Measurements from ENCODE around the gene CMAS.

The CMAS gene

DNA sequence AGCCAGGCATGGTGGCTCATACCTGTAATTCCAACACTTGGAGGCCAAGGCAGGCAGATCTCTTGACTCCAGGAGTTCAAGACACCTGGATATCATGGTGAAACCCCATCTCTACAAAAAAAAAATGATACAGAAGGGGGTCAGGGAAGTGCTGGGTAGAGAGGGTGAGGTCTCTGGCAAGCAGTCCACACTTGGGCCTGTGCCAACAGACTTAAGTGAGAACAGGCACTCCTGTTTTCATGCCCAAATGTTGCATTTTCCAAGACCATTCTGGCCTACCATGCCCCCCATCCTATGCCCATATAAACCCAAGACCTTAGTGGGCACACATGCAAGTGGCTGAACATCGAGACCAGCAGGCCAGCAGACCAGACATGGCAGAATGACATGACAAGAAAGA lies 16.0 kb upstream of the CMAS start:
- TF ChIP-seq, protein P1, sequence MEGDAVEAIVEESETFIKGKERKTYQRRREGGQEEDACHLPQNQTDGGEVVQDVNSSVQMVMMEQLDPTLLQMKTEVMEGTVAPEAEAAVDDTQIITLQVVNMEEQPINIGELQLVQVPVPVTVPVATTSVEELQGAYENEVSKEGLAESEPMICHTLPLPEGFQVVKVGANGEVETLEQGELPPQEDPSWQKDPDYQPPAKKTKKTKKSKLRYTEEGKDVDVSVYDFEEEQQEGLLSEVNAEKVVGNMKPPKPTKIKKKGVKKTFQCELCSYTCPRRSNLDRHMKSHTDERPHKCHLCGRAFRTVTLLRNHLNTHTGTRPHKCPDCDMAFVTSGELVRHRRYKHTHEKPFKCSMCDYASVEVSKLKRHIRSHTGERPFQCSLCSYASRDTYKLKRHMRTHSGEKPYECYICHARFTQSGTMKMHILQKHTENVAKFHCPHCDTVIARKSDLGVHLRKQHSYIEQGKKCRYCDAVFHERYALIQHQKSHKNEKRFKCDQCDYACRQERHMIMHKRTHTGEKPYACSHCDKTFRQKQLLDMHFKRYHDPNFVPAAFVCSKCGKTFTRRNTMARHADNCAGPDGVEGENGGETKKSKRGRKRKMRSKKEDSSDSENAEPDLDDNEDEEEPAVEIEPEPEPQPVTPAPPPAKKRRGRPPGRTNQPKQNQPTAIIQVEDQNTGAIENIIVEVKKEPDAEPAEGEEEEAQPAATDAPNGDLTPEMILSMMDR (IDR thresholded peaks at IDR 0.05), result no peak
- no peaks in the 10 kb centered on the region for H3K9me3 ChIP-seq
- H3K36me3 ChIP-seq, result no peaks in the 10 kb centered on the region

GRCh38 chr12:22032732-22033131 lies 13.3 kb upstream of the CMAS start:
- H3K27ac ChIP-seq, result no peak overlapping the region
- no peaks in the 10 kb centered on the region for H3K4me1 ChIP-seq (ENCODE audit: control insufficient read depth in 1 of 2, insufficient read depth in 1 of 2, low read depth in 1 of 2, low read length in 1 of 2)
- H3K36me3 ChIP-seq, result no peaks in the 10 kb centered on the region
- TF ChIP-seq, protein P1 (IDR thresholded peaks at IDR 0.05), result no peak
- no peak overlapping the region for H3K4me3 ChIP-seq (ENCODE audit: low read depth in 1 of 2, low read length in 1 of 2)
- no peaks in the 10 kb centered on the region for H3K9me3 ChIP-seq
- H3K27me3 ChIP-seq, result no peaks in the 10 kb centered on the region

More for the DNA sequence above, 16.0 kb upstream of the CMAS start:
- H3K4me3 ChIP-seq (ENCODE audit: low read depth in 1 of 2, low read length in 1 of 2), result no peak overlapping the region
- H3K27ac ChIP-seq, result no peak overlapping the region
- H3K27me3 ChIP-seq, result no peaks in the 10 kb centered on the region
- no peaks in the 10 kb centered on the region for H3K4me1 ChIP-seq (ENCODE audit: control insufficient read depth in 1 of 2, insufficient read depth in 1 of 2, low read depth in 1 of 2, low read length in 1 of 2)

DNA sequence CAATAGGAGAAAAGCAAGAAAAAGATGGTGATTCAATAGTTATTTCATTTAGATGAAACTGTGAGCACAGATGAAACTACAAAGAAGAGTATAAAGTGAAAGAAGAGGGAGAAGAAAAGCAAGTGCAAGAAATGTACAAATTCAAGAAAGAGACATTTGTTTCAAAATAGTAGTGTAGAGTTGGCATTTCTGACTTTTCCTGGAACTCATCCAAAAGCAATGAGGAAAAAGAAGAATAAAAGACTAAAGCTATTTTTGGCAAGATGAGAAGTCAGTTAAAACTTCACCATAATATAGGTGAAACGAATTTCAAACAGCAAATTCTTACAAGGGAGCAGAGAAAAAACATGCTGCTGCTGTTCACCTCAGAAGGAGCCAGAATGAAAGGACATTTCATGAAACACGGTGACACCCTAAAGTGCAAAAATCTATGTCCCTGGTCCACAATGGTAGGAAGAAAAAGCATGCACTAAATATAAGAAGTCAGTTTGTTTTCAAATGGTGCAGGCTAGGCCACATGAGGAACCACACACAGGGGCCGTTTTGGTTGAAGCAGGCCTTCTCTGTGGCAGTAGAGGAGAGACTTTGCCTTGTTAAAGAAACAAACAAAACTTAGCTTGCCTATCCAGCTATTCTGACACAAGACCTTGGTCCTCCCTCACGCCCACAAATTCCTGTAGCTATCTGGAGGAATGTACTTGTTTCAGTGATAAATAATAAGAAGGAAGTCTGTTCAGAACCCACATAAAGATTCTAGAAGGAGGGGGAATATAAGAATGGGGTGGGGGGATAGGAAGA lies 11.1 kb upstream of the CMAS start:
- no peaks in the 10 kb centered on the region for H3K4me1 ChIP-seq (ENCODE audit: control insufficient read depth in 1 of 2, insufficient read depth in 1 of 2, low read depth in 1 of 2, low read length in 1 of 2)
- no peak overlapping the region for H3K27ac ChIP-seq
- no peaks in the 10 kb centered on the region for H3K27me3 ChIP-seq
- TF ChIP-seq, protein P1 (IDR thresholded peaks at IDR 0.05), result no peak
- H3K36me3 ChIP-seq, result no peaks in the 10 kb centered on the region
- no peaks in the 10 kb centered on the region for H3K9me3 ChIP-seq
- no peak overlapping the region for H3K4me3 ChIP-seq (ENCODE audit: low read depth in 1 of 2, low read length in 1 of 2)

DNA sequence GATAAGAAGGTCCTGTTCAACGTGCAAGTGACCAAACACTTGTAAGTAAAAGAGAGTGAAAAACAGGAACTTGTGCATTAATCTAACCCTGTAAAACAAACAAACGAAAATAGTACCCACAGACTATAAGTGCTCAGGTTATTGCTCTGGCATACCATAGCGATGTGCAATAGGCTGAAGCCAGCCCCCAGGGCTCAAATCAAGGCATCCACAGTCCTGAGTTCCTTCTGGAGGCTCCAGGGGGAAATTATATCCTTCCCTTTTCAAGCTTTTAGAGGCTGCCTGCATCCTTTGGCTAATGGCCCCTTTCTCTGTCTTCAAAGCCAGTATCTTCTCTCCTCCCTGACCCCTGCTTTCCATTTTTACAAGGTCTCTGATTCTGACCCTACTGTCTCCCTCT lies 8.1 kb upstream of the CMAS start:
- TF ChIP-seq, protein P1 (IDR thresholded peaks at IDR 0.05), result no peak
- Histone ChIP-seq H3K27me3 (no peaks in the 10 kb centered on the region), H3K36me3 (no peaks in the 10 kb centered on the region), H3K4me1 (ENCODE audit: control insufficient read depth in 1 of 2, insufficient read depth in 1 of 2, low read depth in 1 of 2, low read length in 1 of 2) (no peaks in the 10 kb centered on the region), H3K4me3 (ENCODE audit: low read depth in 1 of 2, low read length in 1 of 2) (no peak overlapping the region), H3K9me3 (no peaks in the 10 kb centered on the region), H3K27ac (no peak overlapping the region)

- Histone ChIP-seq H3K27me3 (no peaks in the 10 kb centered on the region), H3K36me3 (no peaks in the 10 kb centered on the region), H3K27ac (no peak overlapping the region), H3K4me1 (ENCODE audit: control insufficient read depth in 1 of 2, insufficient read depth in 1 of 2, low read depth in 1 of 2, low read length in 1 of 2) (no peaks in the 10 kb centered on the region), H3K4me3 (ENCODE audit: low read depth in 1 of 2, low read length in 1 of 2) (no peak overlapping the region), H3K9me3 (no peaks in the 10 kb centered on the region)
- TF ChIP-seq, protein P1 (IDR thresholded peaks at IDR 0.05), result no peak
These were observed 7.3 kb upstream of the CMAS start for GRCh38 chr12:22038734-22039133.
